Progenitor cell of endocrine pancreas (in vitro differentiated cells): ENCODE data around the gene PTMA. TPM values are rescaled to one million over a fixed set of nuclear protein-coding genes. Genes with fewer than 3 reads are reported as not detected.

Source experiments
- DNase-seq: peaks from one replicate; pipeline ENCODE4 v3.0.0; 2021; ENCODE audit warnings: low spot score; ENCODE audit not compliant: unreplicated experiment
- H3K27ac Mint-ChIP-seq: 2 replicates; pipeline ENCODE4 v1.8.0; 2021; ENCODE audit warnings: mild to moderate bottlenecking, moderate library complexity, mixed read lengths
- H3K27me3 Mint-ChIP-seq: 2 replicates; pipeline ENCODE4 v1.8.0; 2021; ENCODE audit warnings: mixed read lengths
- H3K36me3 Mint-ChIP-seq: 2 replicates; pipeline ENCODE4 v1.8.0; 2022; ENCODE audit warnings: mixed read lengths; ENCODE audit not compliant: insufficient read depth
- H3K4me1 Mint-ChIP-seq: 2 replicates; pipeline ENCODE4 v1.8.0; 2021; ENCODE audit warnings: low read depth, mixed read lengths
- H3K4me3 Mint-ChIP-seq: 2 replicates; pipeline ENCODE4 v1.8.0; 2021; ENCODE audit warnings: low read depth, mild to moderate bottlenecking, moderate library complexity, mixed read lengths
- H3K9me3 Mint-ChIP-seq: 2 replicates; pipeline ENCODE4 v1.8.0; 2021; ENCODE audit warnings: low read depth, mixed read lengths
- total RNA-seq: library from RNA; stranded (reverse); gene quantifications from 2 replicates; pipeline ENCODE4 v1.2.1, GENCODE V29; 2021
- TF ChIP-seq, protein P1 (sequence below): fragments of 200-600 bp; sonication (generic); IDR thresholded peaks from one replicate; pipeline ENCODE4 v1.5.0; 2021; ENCODE audit warnings: antibody characterized with exemption, mild to moderate bottlenecking; ENCODE audit not compliant: unreplicated experiment

Gene PTMA
- total RNA-seq, 1 donor from 2014 or later, result 1,116 TPM

GRCh38 chr2:231666171-231667095 lies 41.9 kb upstream of the PTMA start:
- H3K4me3 Mint-ChIP-seq, result peak overlapping the region; percentile 62
- TF ChIP-seq, protein P1, sequence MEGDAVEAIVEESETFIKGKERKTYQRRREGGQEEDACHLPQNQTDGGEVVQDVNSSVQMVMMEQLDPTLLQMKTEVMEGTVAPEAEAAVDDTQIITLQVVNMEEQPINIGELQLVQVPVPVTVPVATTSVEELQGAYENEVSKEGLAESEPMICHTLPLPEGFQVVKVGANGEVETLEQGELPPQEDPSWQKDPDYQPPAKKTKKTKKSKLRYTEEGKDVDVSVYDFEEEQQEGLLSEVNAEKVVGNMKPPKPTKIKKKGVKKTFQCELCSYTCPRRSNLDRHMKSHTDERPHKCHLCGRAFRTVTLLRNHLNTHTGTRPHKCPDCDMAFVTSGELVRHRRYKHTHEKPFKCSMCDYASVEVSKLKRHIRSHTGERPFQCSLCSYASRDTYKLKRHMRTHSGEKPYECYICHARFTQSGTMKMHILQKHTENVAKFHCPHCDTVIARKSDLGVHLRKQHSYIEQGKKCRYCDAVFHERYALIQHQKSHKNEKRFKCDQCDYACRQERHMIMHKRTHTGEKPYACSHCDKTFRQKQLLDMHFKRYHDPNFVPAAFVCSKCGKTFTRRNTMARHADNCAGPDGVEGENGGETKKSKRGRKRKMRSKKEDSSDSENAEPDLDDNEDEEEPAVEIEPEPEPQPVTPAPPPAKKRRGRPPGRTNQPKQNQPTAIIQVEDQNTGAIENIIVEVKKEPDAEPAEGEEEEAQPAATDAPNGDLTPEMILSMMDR, result no peak
- H3K36me3 Mint-ChIP-seq, result peaks cover 3% of the 10 kb centered on the region
- DNase-seq, result peak; percentile 69
- H3K27ac Mint-ChIP-seq, result peak overlapping the region; percentile 99
- no peaks in the 10 kb centered on the region for H3K27me3 Mint-ChIP-seq
- H3K9me3 Mint-ChIP-seq, result peaks cover 4% of the 10 kb centered on the region
- H3K4me1 Mint-ChIP-seq, result peaks cover 14% of the 10 kb centered on the region

DNA sequence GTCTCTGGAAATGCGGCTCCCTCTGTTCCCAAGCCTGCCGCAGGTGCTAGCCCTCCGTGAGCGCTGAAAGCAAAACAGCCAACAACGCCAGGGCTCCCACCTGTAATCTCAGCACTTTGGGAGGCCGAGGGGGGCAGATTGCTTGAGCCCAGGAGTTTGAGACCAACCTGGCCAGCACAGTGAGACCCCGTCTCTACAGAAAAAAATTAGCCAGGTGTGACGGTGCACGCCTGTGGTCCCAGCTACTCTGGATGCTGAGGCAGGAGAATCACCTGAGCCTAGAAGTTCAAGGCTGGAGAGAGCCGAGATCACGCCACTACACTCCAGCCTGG lies 41.3 kb upstream of the PTMA start:
- H3K27me3 Mint-ChIP-seq, result no peaks in the 10 kb centered on the region
- H3K4me1 Mint-ChIP-seq, result peaks cover 20% of the 10 kb centered on the region
- peaks cover 3% of the 10 kb centered on the region for H3K36me3 Mint-ChIP-seq

GRCh38 chr2:231667496-231667895 lies 40.8 kb upstream of the PTMA start:
- Mint-ChIP-seq H3K4me3 (no peak overlapping the region), H3K9me3 (peaks cover 4% of the 10 kb centered on the region), H3K27ac (peak overlapping the region; percentile 99), H3K4me1 (peaks cover 21% of the 10 kb centered on the region), H3K27me3 (no peaks in the 10 kb centered on the region), H3K36me3 (peaks cover 3% of the 10 kb centered on the region)
- TF ChIP-seq, protein P1, result no peak
- DNase-seq, result no peak

More for the DNA sequence above, 41.3 kb upstream of the PTMA start:
- TF ChIP-seq, protein P1, result no peak
- peak overlapping the region; percentile 99 for H3K27ac Mint-ChIP-seq
- H3K4me3 Mint-ChIP-seq, result peak overlapping the region; percentile 62
- peaks cover 4% of the 10 kb centered on the region for H3K9me3 Mint-ChIP-seq
- no peak for DNase-seq

GRCh38 chr2:231668981-231669380 lies 39.3 kb upstream of the PTMA start:
- Mint-ChIP-seq H3K27ac (no peak overlapping the region), H3K4me1 (peaks cover 23% of the 10 kb centered on the region), H3K27me3 (no peaks in the 10 kb centered on the region), H3K4me3 (no peak overlapping the region), H3K36me3 (no peaks in the 10 kb centered on the region), H3K9me3 (no peaks in the 10 kb centered on the region)
- TF ChIP-seq, protein P1, result no peak
- DNase-seq, result no peak

DNA sequence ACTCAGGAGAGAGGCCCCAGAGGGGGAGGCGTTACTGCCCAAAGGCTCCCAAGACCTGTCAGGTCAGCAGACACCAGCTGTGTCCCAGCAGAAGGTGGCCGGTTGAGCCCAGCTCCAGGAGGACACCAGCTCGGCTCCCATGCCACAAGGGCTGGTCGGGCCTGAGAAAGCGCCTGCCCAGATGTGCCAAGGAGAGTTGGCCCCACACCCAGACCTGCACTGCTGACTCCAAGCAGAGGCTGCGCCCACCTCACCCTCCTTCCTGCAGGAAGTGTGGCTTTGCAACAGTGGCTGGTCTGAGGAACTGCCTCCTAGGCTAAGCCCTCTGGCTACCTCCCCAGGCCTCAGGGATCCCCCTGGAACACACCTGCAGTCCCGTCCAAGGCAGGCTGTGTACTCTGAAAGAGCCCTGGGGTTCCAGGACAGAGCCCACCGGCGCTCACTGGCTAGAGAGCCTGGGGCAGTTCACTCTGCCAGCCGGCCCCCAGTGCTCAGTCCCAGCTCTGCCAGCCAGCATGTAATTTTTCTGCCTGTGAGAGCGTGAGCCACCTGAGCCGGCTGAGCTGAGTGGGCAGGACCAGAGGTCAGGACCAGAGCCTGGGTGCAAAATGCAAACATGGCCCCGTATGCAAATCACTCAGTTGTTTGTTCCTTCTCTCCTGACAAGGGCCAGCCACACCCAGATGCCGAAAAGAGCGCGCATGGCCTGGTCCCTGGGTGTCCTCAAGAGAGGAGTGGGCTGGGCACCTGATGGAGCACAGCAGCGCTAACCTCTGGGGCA lies 36.9 kb upstream of the PTMA start:
- H3K27ac Mint-ChIP-seq, result no peak overlapping the region
- H3K9me3 Mint-ChIP-seq, result no peaks in the 10 kb centered on the region
- peaks cover 19% of the 10 kb centered on the region for H3K4me1 Mint-ChIP-seq
- no peak for DNase-seq
- no peak overlapping the region for H3K4me3 Mint-ChIP-seq
- H3K36me3 Mint-ChIP-seq, result no peaks in the 10 kb centered on the region
- TF ChIP-seq, protein P1, result no peak
- H3K27me3 Mint-ChIP-seq, result no peaks in the 10 kb centered on the region
